Caco-2 (cell line): ENCODE measurements around the gene SHOC1. TPM values are rescaled to one million over a fixed set of nuclear protein-coding genes. Genes with fewer than 3 reads are reported as not detected.
"Not testable (repeated sequence)": the region's sequence is repeated elsewhere in the genome, so short reads cannot be mapped to it uniquely, and the experiment has no call there.

Source experiments
- BruUV-seq: library from RNA; stranded (reverse); fragments of 400-500 nt; replicated peaks from 2 replicates; lab custom pipeline; 2021; lab: Mats Ljungman, UMichigan
- CTCF ChIA-PET: fragments of 300-600 bp; sonication (Branson Sonifier 250); formaldehyde crosslinking; loops from one replicate; lab custom pipeline; 2022; ENCODE audit warnings: antibody characterized with exemption; lab: Charles Lee
- POLR2A ChIA-PET: fragments of 300-600 bp; sonication (Branson Sonifier 250); formaldehyde crosslinking; loops from one replicate; lab custom pipeline; 2022; ENCODE audit warnings: antibody characterized with exemption; lab: Charles Lee
- DNase-seq, 2 experiments: peaks; one replicate each; pipeline versions ENCODE4 v3.0.0 to v3.0.0-alpha.2; 2020 to 2022
- H3K27me3 ChIP-seq: replicated peaks from 2 replicates; pipeline ENCODE4 v1.6.0; 2011; ENCODE audit warnings: low read length; ENCODE audit not compliant: control insufficient read depth, insufficient read depth
- H3K36me3 ChIP-seq: 2 replicates; pipeline ENCODE4 v1.5.1; 2011; ENCODE audit warnings: low read length; ENCODE audit not compliant: control insufficient read depth, insufficient read depth
- H3K4me1 ChIP-seq: fragments of 250-450 bp; sonication (Bioruptor Pico); 2 replicates; pipeline ENCODE4 v1.5.1; 2020; ENCODE audit warnings: mild to moderate bottlenecking
- H3K4me3 ChIP-seq: 2 replicates; pipeline ENCODE4 v1.5.1; 2011; ENCODE audit warnings: low read depth, mild to moderate bottlenecking, control low read depth, low read length
- H3K9me3 ChIP-seq: fragments of 250-450 bp; sonication (Bioruptor Pico); 2 replicates; pipeline ENCODE4 v1.5.1; 2020; ENCODE audit warnings: mild to moderate bottlenecking, moderate library complexity
- H3K27ac Mint-ChIP-seq: one replicate; pipeline ENCODE4 v1.8.0; 2022; ENCODE audit warnings: mixed read lengths; ENCODE audit not compliant: unreplicated experiment
- H3K27me3 Mint-ChIP-seq: one replicate; pipeline ENCODE4 v1.8.0; 2022; ENCODE audit warnings: mixed read lengths; ENCODE audit not compliant: insufficient read depth, unreplicated experiment
- H3K36me3 Mint-ChIP-seq: one replicate; pipeline ENCODE4 v1.8.0; 2022; ENCODE audit warnings: mild to moderate bottlenecking, mixed read lengths; ENCODE audit not compliant: insufficient read depth, unreplicated experiment
- H3K4me1 Mint-ChIP-seq: one replicate; pipeline ENCODE4 v1.8.0; 2022; ENCODE audit warnings: low read depth, mixed read lengths; ENCODE audit not compliant: unreplicated experiment
- H3K4me3 Mint-ChIP-seq: one replicate; pipeline ENCODE4 v1.8.0; 2022; ENCODE audit warnings: mild to moderate bottlenecking, moderate library complexity, mixed read lengths; ENCODE audit not compliant: unreplicated experiment
- H3K9me3 Mint-ChIP-seq: one replicate; pipeline ENCODE4 v1.8.0; 2022; ENCODE audit warnings: mixed read lengths; ENCODE audit not compliant: unreplicated experiment
- intact Hi-C: fragments of 100-400 bp; cut with micrococcal nuclease; formaldehyde crosslinking; loops from one replicate; pipeline ENCODE4 v1.10.0; 2022; ENCODE audit not compliant: unreplicated experiment
- total RNA-seq: library from RNA; stranded (reverse); gene quantifications from 2 replicates; pipeline ENCODE4 v1.2.3, GENCODE V29; 2022
- TF ChIP-seq, protein P1 (sequence below), 2 experiments: fragments of 200-600 bp in 1 of 2; IDR thresholded peaks; 1 replicate in 1 of 2; 2 replicates in 1 of 2; pipeline versions ENCODE4 v1.5.1 to v1.8.0; 2011 to 2022; ENCODE audit warnings: antibody characterized with exemption in 1 of 2, control low read depth in 1 of 2, inconsistent platforms in 1 of 2, low read depth in 1 of 2, low read length in 1 of 2, mild to moderate bottlenecking in 1 of 2, moderate library complexity in 1 of 2; ENCODE audit not compliant: insufficient read depth in 1 of 2, severe bottlenecking in 1 of 2, unreplicated experiment in 1 of 2

Gene SHOC1
- total RNA-seq, 1 experiment from 2014 or later: not detected

DNA sequence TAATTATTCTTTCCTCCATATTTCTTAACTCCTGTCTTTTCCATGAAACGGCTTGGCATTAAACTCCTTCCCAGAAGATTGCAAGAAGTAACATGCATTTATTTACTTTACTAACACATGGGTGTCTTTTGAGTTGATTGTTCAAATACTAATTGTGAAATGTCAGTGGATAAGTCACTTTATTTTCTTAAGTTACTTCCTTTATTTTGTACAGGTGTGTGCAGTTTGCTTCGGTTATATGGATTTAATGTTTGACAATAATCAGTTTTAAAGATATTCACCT, 761 bp upstream of the SHOC1 start:
- intact Hi-C loops: no loop called here
- CTCF ChIA-PET: no interaction called here
- POLR2A ChIA-PET: no interaction called here
- Mint-ChIP-seq H3K36me3 (no peaks in the 10 kb centered on the region), H3K9me3 (no peaks in the 10 kb centered on the region), H3K27ac (no peak overlapping the region), H3K4me1 (no peaks in the 10 kb centered on the region), H3K4me3 (no peak overlapping the region), H3K27me3 (no peaks in the 10 kb centered on the region)
- Histone ChIP-seq H3K27me3 (no peaks in the 10 kb centered on the region), H3K4me1 (no peaks in the 10 kb centered on the region), H3K36me3 (no peaks in the 10 kb centered on the region), H3K4me3 (no peak overlapping the region), H3K9me3 (no peaks in the 10 kb centered on the region)
- no peak for DNase-seq
- no TSS peak for BruUV-seq
- TF ChIP-seq, protein P1, sequence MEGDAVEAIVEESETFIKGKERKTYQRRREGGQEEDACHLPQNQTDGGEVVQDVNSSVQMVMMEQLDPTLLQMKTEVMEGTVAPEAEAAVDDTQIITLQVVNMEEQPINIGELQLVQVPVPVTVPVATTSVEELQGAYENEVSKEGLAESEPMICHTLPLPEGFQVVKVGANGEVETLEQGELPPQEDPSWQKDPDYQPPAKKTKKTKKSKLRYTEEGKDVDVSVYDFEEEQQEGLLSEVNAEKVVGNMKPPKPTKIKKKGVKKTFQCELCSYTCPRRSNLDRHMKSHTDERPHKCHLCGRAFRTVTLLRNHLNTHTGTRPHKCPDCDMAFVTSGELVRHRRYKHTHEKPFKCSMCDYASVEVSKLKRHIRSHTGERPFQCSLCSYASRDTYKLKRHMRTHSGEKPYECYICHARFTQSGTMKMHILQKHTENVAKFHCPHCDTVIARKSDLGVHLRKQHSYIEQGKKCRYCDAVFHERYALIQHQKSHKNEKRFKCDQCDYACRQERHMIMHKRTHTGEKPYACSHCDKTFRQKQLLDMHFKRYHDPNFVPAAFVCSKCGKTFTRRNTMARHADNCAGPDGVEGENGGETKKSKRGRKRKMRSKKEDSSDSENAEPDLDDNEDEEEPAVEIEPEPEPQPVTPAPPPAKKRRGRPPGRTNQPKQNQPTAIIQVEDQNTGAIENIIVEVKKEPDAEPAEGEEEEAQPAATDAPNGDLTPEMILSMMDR (IDR thresholded peaks at IDR 0.05; ENCODE audit: insufficient read depth in 1 of 2, low read depth in 1 of 2, low read length in 1 of 2, severe bottlenecking in 1 of 2, unreplicated experiment in 1 of 2): no peak

DNA sequence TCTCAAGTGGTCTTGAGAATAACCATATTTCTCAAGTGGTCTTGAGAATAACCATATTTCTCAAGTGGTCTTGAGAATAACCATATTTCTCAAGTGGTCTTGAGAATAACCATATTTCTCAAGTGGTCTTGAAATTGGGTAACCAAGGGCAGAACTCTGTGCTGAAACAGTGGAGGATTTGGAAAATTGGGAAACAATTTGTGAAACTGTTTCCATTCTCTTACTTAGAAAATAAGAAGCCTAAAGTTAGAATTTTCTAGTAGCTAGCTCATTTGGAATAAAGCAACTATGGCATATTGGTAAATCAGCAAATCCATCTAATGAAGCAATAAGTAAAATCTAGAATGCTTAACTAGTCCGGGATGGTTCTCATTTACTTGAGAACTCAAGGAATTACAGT, 2.9 kb downstream of the SHOC1 start:
- H3K36me3 ChIP-seq, H3K4me1 ChIP-seq, DNase-seq, CTCF ChIA-PET, H3K27me3 ChIP-seq, H3K4me3 ChIP-seq, H3K4me3 Mint-ChIP-seq, H3K27me3 Mint-ChIP-seq, H3K27ac Mint-ChIP-seq, H3K9me3 Mint-ChIP-seq, POLR2A ChIA-PET, intact Hi-C loops, H3K4me1 Mint-ChIP-seq, H3K9me3 ChIP-seq, BruUV-seq, H3K36me3 Mint-ChIP-seq: not testable (repeated sequence)

DNA sequence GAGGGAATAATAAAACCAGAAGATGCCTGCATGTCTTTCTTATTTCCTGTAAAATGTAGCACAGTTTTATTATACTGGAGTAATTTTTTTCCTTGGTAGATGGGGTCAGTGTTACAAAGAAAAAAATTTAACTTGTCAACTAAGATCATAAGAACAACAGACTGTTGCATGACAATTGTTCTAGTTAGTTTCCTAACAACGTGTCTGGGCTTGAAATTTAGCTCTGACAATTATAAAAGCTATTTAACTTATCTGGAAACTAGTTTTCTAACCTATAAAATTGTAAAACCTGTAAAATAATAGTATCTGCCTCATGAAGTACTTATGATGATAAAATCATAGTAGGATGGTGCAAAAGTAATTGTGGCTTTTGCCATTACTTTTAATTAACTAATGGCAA, 4.9 kb downstream of the SHOC1 start:
- H3K9me3 Mint-ChIP-seq: no peaks in the 10 kb centered on the region
- DNase-seq: no peak
- intact Hi-C loops: no loop called here
- H3K4me3 Mint-ChIP-seq: no peak overlapping the region
- BruUV-seq: no TSS peak
- ChIA-PET POLR2A (interaction anchor here (0.6 kb wide), 1 partner anchor 893 kb away, joined by 4 read pairs; no protein-coding TSS in a partner anchor), CTCF (no interaction called here)
- Histone ChIP-seq H3K9me3 (no peaks in the 10 kb centered on the region; the same call in 1 of the 2 replicates), H3K4me3 (no peak overlapping the region), H3K4me1 (no peaks in the 10 kb centered on the region), H3K36me3 (no peaks in the 10 kb centered on the region), H3K27me3 (no peaks in the 10 kb centered on the region)
- TF ChIP-seq, protein P1 (IDR thresholded peaks at IDR 0.05; ENCODE audit: insufficient read depth in 1 of 2, low read depth in 1 of 2, low read length in 1 of 2, severe bottlenecking in 1 of 2, unreplicated experiment in 1 of 2): no peak
- H3K36me3 Mint-ChIP-seq: no peaks in the 10 kb centered on the region
- no peaks in the 10 kb centered on the region for H3K27me3 Mint-ChIP-seq
- no peaks in the 10 kb centered on the region for H3K4me1 Mint-ChIP-seq
- H3K27ac Mint-ChIP-seq: no peak overlapping the region

DNA sequence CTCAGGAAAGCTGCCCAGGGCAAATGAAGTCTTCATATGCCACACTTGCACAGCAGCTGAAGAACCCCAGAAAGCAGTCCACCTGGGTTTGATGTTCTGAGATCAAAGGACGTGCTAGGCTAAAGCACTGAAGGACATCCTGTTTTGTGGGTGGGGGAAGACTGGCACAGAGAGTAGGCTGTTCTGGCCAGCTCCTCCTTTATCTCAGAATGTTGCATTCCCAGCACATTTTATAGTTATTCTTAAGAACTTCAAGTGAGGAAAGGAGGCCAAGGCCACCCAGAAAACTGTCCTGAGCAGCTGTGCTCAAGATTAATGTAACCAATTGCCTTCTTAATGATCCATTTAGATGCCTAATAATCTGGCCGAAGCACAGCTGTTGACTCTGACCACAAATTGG, 10.9 kb downstream of the SHOC1 start:
- Histone ChIP-seq H3K4me1 (no peaks in the 10 kb centered on the region), H3K27me3 (no peaks in the 10 kb centered on the region), H3K36me3 (no peaks in the 10 kb centered on the region), H3K4me3 (no peak overlapping the region), H3K9me3 (no peaks in the 10 kb centered on the region; the same call in 1 of the 2 replicates)
- no peak for DNase-seq
- Mint-ChIP-seq H3K9me3 (no peaks in the 10 kb centered on the region), H3K4me3 (no peak overlapping the region), H3K4me1 (no peaks in the 10 kb centered on the region), H3K27me3 (no peaks in the 10 kb centered on the region), H3K27ac (no peak overlapping the region), H3K36me3 (no peaks in the 10 kb centered on the region)
- ChIA-PET POLR2A (no interaction called here), CTCF (no interaction called here)
- TF ChIP-seq, protein P1 (IDR thresholded peaks at IDR 0.05; ENCODE audit: insufficient read depth in 1 of 2, low read depth in 1 of 2, low read length in 1 of 2, severe bottlenecking in 1 of 2, unreplicated experiment in 1 of 2): no peak
- BruUV-seq: no TSS peak
- intact Hi-C loops: no loop called here
